Measurements from ENCODE around the gene LAMC1.

DNA sequence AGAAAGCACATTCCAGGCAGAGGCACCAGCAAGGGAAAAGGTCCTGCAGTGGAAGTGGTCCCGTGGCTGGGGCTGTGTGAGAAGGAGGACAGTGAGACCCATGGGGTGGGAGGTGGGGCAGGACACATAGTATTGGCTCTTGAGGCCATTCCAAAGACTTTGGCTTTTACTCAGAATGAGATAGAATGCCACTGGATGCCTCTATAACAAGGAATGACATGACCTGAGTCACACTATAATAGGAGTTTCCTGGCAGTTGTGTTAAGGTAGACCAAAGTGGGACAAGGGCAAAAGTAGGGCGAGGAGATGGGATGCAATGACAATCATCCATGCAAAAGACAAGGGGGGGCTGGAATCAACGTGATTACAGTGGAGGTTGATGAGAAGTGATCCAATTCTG, 138.2 kb downstream of the LAMC1 start:
- TF ChIP-seq, protein P1, sequence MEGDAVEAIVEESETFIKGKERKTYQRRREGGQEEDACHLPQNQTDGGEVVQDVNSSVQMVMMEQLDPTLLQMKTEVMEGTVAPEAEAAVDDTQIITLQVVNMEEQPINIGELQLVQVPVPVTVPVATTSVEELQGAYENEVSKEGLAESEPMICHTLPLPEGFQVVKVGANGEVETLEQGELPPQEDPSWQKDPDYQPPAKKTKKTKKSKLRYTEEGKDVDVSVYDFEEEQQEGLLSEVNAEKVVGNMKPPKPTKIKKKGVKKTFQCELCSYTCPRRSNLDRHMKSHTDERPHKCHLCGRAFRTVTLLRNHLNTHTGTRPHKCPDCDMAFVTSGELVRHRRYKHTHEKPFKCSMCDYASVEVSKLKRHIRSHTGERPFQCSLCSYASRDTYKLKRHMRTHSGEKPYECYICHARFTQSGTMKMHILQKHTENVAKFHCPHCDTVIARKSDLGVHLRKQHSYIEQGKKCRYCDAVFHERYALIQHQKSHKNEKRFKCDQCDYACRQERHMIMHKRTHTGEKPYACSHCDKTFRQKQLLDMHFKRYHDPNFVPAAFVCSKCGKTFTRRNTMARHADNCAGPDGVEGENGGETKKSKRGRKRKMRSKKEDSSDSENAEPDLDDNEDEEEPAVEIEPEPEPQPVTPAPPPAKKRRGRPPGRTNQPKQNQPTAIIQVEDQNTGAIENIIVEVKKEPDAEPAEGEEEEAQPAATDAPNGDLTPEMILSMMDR (IDR thresholded peaks at IDR 0.05) = no peak
- TF ChIP-seq POLR2A (IDR thresholded peaks at IDR 0.05) = no peak

All from body of pancreas (tissue), 4 donors.